GM21423 (cell line): Measurements from ENCODE around the gene MRPS31.
"Not testable (repeated sequence)": the region's sequence is repeated elsewhere in the genome, so short reads cannot be mapped to it uniquely, and the experiment has no call there.

Experiments used
- ATAC-seq: cut with Tn5 transposase; IDR thresholded peaks from one replicate; pipeline ENCODE4 v1.9.1; 2021; ENCODE audit warnings: mild to moderate bottlenecking, moderate library complexity; ENCODE audit not compliant: unreplicated experiment

The MRPS31 gene

GRCh38 chr13:40764587-40765403, 6.2 kb downstream of the MRPS31 start:
- ATAC-seq, result no peak

GRCh38 chr13:40762849-40763248, 8.1 kb downstream of the MRPS31 start:
- ATAC-seq, result no peak

- ATAC-seq, result no peak
These were observed 12.2 kb downstream of the MRPS31 start for GRCh38 chr13:40758811-40759210.

GRCh38 chr13:40756042-40756441, 14.9 kb downstream of the MRPS31 start:
- no peak for ATAC-seq

- no peak for ATAC-seq
These were observed 15.8 kb downstream of the MRPS31 start for GRCh38 chr13:40755082-40755700.

GRCh38 chr13:40749327-40749726, 21.7 kb downstream of the MRPS31 start:
- ATAC-seq, result no peak

- not testable (repeated sequence) for ATAC-seq
These were observed 35.8 kb downstream of the MRPS31 start for GRCh38 chr13:40735232-40735548.

GRCh38 chr13:40734536-40735231, 36.3 kb downstream of the MRPS31 start:
- not testable (repeated sequence) for ATAC-seq

GRCh38 chr13:40732658-40733057, 38.3 kb downstream of the MRPS31 start:
- no peak for ATAC-seq

GRCh38 chr13:40728595-40728994, 42.4 kb downstream of the MRPS31 start:
- ATAC-seq, result no peak

GRCh38 chr13:40714433-40714832, 56.6 kb downstream of the MRPS31 start:
- ATAC-seq, result not testable (repeated sequence)

- ATAC-seq, result no peak
These were observed 64.6 kb downstream of the MRPS31 start for GRCh38 chr13:40706439-40706838.

- peak; percentile 72 for ATAC-seq
These were observed 73.3 kb downstream of the MRPS31 start for GRCh38 chr13:40697711-40698110.

- no peak for ATAC-seq
These were observed 76.6 kb downstream of the MRPS31 start for GRCh38 chr13:40694426-40694825.

- no peak for ATAC-seq
These were observed 78.0 kb downstream of the MRPS31 start for GRCh38 chr13:40692946-40693345.

GRCh38 chr13:40688781-40689180, 82.2 kb downstream of the MRPS31 start:
- no peak for ATAC-seq

GRCh38 chr13:40682449-40683240, 88.3 kb downstream of the MRPS31 start:
- ATAC-seq, result no peak

GRCh38 chr13:40681341-40682146, 89.4 kb downstream of the MRPS31 start:
- no peak for ATAC-seq

- ATAC-seq, result no peak
These were observed 90.2 kb downstream of the MRPS31 start for GRCh38 chr13:40680659-40681323.

- ATAC-seq, result no peak
These were observed 91.5 kb downstream of the MRPS31 start for GRCh38 chr13:40679480-40679985.
